ENCODE data around the gene TMEM178B.
"Not testable (repeated sequence)": the region's sequence is repeated elsewhere in the genome, so short reads cannot be mapped to it uniquely, and the experiment has no call there.

Gene TMEM178B

DNA sequence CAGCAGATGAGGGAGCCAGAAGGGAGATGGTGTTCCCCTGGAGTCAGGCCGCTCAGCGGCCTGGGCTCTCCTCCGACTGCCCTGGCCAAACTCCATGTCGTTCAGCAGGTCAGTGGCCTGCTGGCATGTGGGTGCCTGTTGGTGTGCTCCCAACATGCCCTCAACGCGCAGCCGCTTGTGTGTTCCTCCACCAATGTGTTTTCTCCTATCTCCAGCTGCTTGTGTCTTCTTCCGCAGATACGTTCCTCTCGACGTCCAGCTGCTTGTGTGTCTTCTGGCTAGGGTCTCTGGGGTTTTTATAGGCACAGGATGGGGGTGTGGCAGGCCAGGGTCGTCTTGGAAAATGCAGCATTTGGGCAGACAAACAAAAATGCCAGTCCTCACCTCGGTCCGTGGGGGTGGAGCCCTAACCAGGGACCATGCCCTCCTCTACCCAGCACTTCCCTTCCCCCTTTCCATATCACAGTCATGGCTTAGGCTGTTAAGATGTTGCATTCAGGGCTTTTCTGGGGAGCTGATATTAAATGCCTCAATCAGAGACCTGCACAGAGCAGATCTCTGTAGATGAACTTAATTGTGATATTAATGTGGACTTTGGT, 111.6 kb downstream of the TMEM178B start:
- no peak for DNase-seq

DNA sequence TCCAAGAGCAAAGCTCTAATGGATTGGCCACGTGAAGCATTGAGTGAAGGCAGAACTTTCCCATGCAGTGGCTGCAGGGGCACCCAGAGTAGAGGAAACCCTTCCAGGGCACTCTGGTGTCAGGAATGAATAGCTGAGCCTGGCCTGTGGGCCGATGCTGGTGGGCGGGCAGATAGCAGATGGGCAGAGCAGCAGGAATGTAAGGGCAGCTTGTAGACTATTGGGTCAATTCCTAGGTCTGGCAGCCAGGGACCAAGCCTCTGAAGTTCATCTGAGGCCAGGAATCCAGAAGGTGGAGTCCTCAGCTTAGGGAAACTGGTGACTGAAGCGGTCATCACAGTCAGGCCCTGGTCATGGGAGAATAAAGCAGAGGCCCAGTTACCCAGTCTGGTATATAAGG, 115.4 kb downstream of the TMEM178B start:
- DNase-seq = no peak

DNA sequence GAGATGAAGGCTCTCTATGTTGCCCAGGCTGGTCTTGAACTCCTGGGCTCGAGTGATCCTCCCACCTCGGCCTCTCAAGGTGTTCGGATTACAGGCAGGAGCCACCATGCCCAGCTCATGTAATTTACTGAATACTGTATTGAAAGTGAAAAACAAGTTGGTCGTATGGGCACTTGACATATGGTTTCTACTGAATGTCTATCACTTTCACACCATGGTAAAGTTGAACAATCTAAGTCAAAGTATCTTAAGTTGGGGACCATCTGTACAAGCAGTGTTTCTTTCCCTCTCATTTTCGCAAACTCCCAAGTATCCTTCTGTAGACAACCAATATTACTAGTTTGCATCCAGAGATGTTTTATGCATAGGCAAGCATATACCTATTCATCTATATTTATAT, 116.6 kb downstream of the TMEM178B start:
- DNase-seq = no peak

DNA sequence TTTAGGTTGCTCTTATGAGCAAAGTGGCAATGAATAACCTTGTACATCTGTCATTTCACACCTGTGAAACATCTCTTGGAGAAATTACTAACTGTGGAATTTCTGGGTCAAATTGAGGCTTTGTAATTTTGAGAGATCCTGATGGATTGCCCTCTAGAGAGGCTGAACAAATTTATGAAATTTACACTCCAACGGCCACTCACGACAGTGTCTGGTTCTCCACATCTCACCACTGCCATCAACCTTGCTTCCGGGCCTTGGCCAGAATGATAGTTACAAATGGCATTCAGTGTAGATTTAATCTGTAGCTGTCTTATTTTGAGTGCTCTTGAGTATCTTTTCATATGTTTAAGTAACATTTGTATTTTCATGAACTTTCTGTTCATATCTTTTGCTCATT, 117.4 kb downstream of the TMEM178B start:
- no peak for DNase-seq

DNA sequence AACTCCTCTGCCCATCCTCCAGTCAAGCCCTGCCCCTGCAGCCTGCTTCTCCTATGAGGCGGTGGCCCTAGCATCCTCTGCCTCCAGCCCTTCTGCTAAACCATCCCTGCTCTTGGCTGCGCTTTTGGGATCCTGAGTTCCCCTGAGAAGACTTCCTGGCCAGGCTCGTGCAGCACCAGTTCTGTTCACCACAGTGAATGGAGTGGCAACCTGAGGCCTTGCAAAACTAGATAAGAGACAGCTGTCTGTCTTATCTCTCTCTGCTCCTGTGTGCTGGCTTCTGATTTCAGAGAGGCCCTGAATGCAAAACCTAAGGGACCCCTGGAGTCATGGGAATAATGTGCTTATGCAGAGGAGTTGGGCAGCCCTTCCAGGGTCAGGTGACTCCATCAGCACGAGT, 119.2 kb downstream of the TMEM178B start:
- DNase-seq = no peak

DNA sequence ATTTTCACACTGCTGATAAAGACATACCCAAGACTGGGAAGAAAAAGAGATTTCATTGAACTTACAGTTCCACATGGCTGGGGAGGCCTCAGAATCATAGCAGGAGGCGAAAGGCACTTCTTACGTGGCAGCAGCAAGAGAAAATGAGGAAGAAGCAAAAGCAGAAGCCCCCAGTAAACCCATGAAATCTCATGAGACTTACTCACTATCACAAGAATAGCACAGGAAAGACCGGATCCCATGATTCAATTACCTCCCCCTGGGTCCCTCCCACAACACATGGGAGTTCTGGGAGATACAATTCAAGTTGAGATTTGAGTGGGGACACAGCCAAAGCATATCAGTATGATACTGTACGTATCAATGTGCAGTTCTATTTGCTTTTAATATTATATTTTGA, 121.9 kb downstream of the TMEM178B start:
- not testable (repeated sequence) for DNase-seq

DNA sequence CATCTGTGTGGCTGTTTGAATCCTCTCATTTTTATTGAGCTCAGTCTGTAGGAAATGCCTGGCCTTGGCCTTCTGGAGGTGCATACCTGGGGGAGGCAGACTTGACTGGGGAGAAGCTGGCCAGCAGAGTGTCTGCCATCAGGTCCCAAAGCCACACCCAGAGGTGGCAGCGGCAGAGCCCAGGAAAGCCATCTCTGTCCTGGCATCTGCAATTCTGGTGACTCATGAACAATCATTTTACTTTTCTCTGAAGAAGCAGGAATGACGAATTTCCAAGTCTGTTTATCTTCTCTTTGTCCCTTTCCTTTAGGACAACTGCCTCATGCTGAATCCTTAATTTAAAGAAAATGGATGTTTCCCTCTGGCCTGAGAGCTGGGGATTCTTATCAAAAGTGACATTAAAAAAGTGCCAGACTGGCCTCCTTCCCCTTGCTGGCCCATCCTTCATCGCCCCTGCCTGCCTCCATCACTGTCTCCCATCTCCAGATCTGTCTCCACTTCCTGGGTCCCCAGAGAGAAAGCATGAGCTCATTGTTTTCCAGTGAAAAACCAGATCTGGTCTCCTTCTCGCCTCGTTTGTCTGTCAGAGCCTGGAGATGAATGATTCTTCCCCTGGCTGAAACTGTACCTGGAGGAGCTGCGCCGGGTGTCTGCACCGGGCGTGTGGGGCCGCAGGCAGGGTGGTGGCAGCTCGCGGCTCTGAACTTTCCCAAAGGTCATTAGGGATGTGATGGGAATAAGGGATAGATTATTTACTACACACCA, 124.5 kb downstream of the TMEM178B start:
- DNase-seq = no peak

DNA sequence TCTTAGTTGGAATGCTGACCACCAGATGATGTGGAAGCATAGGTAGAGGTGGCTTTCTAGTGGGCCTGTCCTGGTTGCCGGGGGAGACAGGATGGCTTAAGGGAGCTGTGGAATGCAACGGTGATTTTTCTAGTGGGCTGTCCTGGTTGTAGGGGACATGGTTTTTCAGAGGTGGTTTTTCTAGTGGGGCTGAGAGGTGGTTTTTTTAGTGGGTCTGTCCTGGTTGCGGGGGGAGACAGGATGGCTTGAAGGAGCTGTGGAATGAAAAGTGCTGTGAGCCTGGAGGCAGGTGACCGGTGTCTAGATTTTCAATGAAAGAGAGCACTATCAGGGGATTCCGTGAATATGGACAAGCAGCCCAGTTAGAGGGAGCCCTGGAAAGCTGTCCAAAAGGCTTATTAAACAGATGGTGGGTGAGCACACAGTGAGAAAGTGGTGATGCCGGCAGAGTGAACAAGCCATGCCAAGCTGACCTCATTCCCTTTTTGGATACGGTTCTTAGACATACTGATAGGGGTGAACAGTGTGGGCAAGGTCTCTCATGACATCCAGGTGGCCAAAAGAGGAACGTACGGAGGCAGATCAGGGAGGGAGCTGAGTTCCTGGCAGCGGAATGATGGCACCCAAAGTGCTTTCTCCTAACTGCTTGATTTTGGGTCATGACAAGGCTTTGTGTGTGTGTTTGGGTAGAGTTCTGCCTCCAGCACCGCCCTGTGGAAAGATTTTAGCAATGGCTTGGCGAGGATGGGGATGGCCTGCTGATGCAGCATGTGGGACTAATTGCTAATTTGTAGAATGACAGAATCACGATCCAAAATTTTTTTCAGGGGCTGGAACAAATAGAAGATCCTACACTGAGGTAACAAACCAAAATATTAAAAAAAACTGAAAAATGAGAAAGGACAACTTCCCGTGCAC, 126.6 kb downstream of the TMEM178B start:
- no peak for DNase-seq

DNA sequence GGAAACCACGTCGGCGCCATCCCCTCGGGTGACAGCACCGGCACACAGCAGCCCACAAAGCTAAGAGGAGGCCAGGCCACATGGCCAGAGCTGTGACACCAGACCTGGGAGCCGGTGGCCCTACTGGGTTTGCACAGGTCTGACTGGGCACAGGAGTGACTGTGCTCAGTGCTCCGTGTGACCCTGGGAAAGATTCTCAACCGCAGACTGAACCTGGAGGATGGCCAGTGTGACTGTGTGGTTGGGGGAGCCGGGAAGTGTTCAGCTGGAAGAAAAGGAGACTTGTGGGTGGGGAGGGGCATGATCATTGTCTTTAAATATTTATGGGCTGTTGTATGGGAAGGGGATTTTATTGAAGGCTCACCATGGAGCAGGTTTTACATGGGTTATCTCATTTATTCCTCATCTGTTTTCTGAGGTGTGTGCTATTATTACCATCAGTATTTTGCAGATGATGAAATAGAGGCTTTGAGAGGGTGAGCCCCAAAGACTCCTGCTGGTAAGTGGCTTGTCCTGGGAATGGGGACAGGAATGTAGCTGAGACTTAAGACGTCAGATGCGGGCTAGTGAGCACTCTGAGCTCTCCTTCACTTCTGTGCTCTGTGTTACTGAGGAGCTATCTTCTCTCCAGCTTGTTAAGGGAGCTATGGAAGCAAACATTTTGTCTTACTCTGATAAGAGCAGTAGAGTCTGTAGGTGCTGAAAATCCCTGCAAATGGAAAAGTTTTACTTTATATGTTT, 127.5 kb downstream of the TMEM178B start:
- no peak for DNase-seq

DNA sequence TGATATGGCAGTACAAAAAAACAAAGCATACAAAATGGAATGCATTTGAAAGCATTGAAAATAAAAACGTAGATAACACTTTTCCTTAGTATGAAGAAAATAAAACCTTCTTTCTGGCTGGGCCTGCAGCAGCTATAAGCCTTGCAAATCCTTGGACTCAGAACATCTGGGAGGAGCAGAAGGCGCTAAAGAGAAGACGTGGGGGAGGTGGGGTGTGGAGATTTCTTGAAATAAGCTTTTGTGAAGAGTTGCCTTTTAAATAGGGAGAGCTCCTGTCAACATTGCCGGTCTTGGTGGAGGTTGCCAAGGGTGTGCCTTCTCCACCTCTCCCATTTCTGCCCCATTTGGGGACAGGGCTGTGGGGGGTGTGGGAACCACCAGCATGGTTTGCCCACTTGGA, 128.7 kb downstream of the TMEM178B start:
- no peak for DNase-seq

DNA sequence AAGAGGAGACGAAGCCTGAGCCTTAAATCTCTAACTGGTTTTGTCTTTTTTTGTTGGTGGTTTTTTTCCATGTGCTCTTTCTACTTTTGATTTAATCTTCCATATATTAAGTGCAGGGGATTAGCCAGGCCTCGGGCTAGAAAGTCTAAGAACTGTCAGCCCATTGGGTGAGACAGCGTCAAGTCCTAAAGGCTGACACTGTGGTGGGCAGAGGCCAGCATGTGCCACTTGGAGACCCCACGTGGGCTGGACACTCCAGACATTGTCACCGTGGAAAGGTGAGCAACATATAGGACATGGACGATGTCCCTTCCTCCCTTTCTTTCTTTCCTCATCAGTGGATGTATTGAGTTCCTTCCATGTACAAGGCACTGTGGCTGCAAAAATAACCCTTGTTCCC, 129.3 kb downstream of the TMEM178B start:
- DNase-seq = no peak

DNA sequence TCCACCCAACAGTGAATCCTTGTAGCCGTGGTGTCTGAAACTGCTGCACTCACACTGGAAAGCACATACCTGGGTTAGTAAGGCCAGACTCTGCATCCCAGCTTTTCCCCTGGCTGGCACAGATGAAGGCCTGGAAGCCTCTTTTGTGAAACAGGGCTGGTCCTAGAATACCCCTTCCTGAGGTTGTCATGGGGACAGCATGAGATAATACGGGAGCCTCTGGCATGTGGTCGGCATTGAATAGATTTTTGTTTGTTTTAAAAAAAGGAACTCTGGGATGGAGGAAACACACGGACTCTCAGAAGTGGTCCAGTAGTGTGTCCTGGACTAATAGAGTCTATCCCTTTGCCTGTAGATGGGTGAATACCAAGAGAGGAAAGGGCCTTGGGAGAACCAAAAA, 129.7 kb downstream of the TMEM178B start:
- DNase-seq = no peak

DNA sequence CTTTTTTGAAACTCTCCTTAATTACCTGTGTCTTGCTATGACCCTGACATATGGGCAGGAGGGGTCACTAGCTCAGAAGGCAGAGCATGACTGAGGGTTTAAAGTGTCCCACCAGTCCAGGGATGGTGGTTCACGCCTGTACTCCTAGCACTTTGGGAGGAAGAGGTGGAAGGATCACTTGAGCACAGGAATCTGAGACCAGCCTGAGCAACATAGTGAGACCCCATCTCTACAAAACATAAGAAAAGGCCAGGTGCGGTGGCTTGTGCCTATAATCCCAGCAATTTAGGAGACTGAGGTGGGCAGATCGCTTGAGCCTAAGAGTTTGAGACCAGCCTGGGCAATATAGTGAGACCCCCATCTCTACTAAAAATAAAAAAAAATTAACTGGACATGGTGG, 133.8 kb downstream of the TMEM178B start:
- no peak for DNase-seq

DNA sequence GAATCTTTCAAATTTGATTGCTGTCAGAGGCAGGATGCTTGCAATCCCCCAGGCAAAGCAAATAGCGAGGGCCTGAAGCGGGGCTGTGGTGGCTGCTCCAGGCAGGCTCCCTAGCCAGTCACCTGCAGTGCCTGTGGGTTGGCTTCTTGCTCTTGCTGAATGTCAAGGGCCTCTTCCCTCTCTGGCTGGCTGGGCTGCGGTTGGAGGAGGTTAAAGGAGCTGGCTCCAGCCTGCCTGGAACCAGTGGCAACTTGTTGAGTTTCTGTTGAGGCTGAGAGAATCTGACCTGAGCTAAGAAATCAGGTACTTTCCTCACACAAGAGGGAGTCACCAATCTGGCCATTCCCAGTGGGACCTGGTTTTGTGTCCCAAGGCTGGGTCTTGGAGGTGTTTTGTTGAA, 134.7 kb downstream of the TMEM178B start:
- no peak for DNase-seq

DNA sequence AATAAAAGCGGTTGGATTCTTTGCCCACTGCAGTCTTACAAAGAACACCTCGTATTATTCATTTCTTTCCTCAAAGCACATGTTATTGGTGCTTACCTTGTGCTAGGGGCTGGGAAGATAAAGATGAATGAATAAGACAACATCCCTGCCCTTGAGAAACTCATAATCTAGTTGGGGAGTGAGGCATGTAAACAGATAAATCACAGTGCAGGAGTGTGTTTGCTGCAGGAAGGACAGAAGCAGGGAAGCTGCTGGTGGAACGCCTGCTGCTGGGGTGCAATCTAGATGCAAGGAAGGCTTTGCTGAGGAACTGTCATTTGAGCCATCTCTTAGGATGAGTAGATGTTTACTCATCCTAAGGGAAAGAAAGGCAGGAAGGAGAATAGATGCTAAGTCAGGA, 135.6 kb downstream of the TMEM178B start:
- DNase-seq = no peak

DNA sequence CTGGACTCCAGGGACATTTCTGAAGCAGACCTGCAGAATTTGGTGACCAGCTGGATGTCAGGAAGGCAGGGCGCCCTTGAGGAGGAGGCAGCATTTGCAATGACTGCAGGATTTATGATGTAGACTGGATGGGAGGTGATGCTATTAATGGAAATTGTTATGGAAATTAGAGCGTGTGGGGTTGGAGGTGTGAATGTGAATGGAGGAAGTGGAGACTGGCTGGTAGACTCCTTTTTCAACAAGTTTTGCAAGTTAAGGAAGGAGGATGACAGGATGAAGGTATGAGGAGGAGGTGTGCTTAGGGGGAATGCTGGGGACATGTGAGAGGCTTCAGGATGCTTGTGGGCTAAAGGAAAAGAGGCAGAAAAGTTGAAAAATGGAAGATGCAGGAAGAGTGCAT, 137.0 kb downstream of the TMEM178B start:
- no peak for DNase-seq

DNA sequence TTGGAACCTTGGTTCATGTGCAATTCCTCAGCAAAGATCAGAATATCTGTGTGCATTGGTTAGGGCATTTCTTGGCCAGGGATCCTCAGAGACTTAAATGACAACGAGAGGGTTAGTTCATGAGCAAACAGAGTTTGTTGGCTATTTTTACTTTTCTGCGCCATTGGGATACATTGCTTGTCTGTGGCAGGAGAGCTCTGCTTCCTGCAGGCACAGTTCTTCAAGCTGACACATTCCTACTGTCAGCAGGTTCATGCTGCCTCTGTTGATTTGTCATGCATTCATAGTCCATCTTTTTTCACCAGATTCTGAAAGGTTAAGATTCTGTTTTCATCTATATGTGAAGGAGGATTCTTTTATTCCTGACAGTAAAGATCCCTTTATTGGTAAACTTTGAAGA, 139.4 kb downstream of the TMEM178B start:
- DNase-seq = no peak

DNA sequence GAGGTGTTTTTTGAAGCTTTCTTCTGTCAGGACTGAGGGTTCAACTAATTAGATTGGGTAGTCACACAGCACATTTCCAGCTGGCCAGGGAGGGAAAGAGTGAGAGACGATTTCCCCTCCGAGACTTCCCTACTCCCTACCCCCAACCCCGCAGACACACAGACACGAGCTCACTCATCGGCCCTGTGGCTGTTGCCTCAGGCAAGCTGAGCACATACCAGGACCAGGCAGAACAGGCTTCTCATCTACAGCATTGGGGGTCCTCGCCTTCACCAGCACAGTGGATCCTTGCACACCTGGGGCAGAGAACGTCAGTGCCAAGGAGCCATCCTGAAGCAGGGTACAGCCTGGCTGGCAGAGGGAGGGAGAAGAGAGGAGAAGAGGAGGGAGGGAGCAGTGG, 144.1 kb downstream of the TMEM178B start:
- no peak for DNase-seq

DNA sequence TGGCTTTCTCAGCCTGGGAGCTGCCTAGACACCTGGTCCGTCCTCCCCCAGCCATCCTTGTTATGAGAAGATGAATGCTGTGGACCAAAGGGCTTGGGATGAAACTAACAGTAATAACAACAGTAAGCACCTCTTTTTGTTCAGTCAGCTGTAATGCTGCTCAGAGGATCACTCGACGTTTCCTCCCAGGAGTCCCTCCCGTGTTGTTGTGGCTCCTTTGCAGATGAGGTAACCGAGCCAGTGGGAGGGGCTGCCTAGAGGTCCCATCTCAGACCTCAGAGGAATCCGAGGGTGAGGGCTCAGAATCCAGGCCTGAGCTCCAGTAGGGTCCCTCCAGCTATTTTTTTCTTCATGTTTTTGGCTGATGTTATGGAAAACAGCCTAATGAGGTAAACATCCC, 145.1 kb downstream of the TMEM178B start:
- DNase-seq = no peak

DNA sequence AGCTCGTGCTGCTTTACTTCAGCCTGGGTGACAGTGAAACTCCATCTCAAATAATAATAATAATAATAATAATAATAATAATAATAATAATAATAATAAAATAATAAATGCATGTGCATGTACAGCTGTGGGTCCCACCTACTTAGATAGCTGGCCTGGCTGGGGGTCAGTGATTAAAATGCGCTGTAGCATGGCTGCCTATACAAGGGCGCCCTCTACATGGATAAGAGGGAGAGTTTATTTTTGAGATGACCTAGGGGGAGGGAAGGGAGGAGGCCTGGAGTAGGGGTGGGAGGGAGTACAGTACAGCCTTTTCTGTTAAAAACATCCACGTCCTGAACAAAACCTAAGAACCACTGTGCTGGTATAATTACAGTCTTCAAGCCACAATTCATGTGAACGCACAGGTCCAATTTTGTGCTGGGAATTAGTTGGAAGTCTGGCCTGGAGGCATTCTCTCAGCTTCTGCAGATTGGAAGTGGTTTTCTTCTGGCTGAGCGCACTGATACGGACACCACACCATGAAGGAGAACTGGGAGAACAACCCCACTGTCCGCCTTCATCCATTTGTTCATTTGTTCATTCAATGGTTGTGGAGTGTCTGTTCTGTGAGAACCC, 146.5 kb downstream of the TMEM178B start:
- no peak for DNase-seq

DNA sequence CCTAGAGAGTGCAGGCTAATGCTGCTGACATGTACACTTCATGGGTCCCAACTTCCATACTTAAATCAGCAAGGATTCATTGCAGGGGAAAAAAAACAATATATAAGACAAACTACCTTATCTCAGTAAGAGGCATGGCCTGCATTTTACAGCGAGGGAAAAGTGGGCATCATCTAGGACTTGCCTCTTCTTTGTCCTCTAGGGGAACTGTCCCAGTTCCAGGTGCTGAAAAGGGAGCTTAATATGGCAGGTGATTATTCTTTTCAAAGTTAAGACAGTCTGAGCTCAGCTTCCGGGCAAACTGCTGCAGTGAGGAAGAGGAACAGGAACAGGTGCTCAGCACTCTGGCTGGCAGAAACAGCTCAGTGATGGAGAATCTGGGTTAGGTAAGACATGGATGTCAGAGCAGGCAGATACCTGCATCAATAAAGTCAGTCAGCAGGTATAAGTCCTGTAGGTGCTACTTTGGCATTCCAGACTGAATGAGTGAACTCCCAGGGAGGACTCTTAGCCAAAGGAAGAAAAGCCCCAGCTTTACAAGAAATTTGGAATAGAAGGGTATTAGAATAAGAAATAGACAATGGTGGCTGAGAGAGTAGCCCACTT, 147.2 kb downstream of the TMEM178B start:
- DNase-seq = no peak

DNA sequence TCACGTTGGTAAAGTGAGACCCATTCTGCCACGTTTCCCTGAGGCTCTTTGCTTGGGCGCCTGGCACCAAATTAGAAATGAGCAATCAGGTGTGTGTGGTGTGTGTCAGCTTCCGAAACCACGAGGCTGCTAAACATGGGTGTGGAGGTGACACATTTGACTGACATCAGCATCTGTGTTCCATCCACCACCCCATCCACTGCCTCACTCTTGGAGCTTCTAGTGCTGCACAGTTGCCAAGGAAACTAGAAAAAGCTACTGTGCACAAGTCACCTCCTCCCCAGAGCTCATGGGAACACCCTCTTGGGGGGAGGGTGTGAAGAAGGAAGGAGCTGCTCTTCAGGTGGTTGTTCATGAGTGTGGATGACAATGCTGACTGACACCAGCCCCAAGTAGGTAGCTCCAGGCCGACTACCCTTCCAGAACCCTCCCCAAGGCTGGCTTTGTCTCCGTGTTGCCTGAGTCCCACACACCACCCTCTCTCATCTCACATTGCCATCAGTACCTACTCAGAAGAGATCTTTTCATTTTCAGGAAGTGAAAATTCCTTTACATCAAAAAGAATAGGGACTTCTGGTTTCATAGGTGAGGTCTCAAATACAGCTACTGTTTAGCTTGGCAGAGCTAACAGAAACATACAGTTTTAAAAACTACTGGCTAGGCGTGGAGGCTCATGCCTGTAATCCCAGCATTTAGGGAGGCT, 152.2 kb downstream of the TMEM178B start:
- DNase-seq = no peak
